WTC11 (cell line): Measurements from ENCODE around the gene KAZN. TPM values are rescaled to one million over a fixed set of nuclear protein-coding genes. Genes with fewer than 3 reads are reported as not detected.

ENCODE experiments used
- ATAC-seq: fragments of 200-7000 bp; cut with Tn5 transposase; 2 replicates; pipeline ENCODE4 v1.10.0; 2021; ENCODE audit warnings: mild to moderate bottlenecking, moderate library complexity
- CTCF ChIA-PET: fragments of 300-600 bp; sonication (Branson Sonifier 250); formaldehyde crosslinking; loops from one replicate; lab custom pipeline; 2021; ENCODE audit warnings: antibody characterized with exemption; lab: Charles Lee
- POLR2A ChIA-PET: fragments of 350-600 bp; sonication (Branson Sonifier 250); formaldehyde crosslinking; loops from one replicate; lab custom pipeline; 2021; ENCODE audit warnings: antibody characterized with exemption; lab: Charles Lee
- DNase-seq: peaks from one replicate; pipeline ENCODE4 v3.0.0; 2021; ENCODE audit warnings: low spot score
- H3K27ac Mint-ChIP-seq: 2 replicates; pipeline ENCODE4 v1.8.0; 2021; ENCODE audit warnings: mixed read lengths
- H3K27me3 Mint-ChIP-seq: 2 replicates; pipeline ENCODE4 v1.8.0; 2021; ENCODE audit warnings: low read depth, mild to moderate bottlenecking, moderate library complexity, mixed read lengths
- H3K36me3 Mint-ChIP-seq: 2 replicates; pipeline ENCODE4 v1.8.0; 2021; ENCODE audit warnings: mixed read lengths
- H3K4me1 Mint-ChIP-seq: 2 replicates; pipeline ENCODE4 v1.8.0; 2022; ENCODE audit warnings: mixed read lengths
- H3K4me3 Mint-ChIP-seq: 2 replicates; pipeline ENCODE4 v1.8.0; 2021; ENCODE audit warnings: mild to moderate bottlenecking, moderate library complexity, mixed read lengths
- H3K9me3 Mint-ChIP-seq: 2 replicates; pipeline ENCODE4 v1.8.0; 2021; ENCODE audit warnings: mixed read lengths
- ELF4 ChIP-seq: sonication (generic); formaldehyde crosslinking; IDR thresholded peaks from 2 replicates; pipeline ENCODE4 v1.8.1; 2022; ENCODE audit warnings: low read depth, mild to moderate bottlenecking, moderate library complexity, missing genetic modification reagents
- EMX1 ChIP-seq: fragments of 250-450 bp; sonication (Bioruptor Pico); IDR thresholded peaks from 2 replicates; pipeline ENCODE4 v1.8.0; 2021; ENCODE audit warnings: mild to moderate bottlenecking
- ETV6 ChIP-seq: sonication (generic); formaldehyde crosslinking; IDR thresholded peaks from 2 replicates; pipeline ENCODE4 v1.8.1; 2022; ENCODE audit warnings: mild to moderate bottlenecking, missing genetic modification reagents
- GRHL2 ChIP-seq: fragments of 250-450 bp; sonication (Bioruptor Pico); IDR thresholded peaks from 2 replicates; pipeline ENCODE4 v1.8.0; 2022; ENCODE audit warnings: mild to moderate bottlenecking, moderate library complexity; ENCODE audit not compliant: insufficient replicate concordance, severe bottlenecking
- HMGA2 ChIP-seq: fragments of 250-450 bp; sonication (Bioruptor Pico); IDR thresholded peaks from 2 replicates; pipeline ENCODE4 v1.4.0; 2021; ENCODE audit warnings: mild to moderate bottlenecking, moderate library complexity
- KAT7 ChIP-seq: sonication (generic); formaldehyde crosslinking; IDR thresholded peaks from 2 replicates; pipeline ENCODE4 v1.8.1; 2023; ENCODE audit warnings: missing genetic modification reagents, mild to moderate bottlenecking, borderline replicate concordance
- NFATC4 ChIP-seq: fragments of 250-450 bp; sonication (Bioruptor Pico); IDR thresholded peaks from 2 replicates; pipeline ENCODE4 v1.9.0; 2021; ENCODE audit warnings: mild to moderate bottlenecking
- NFE2L1 ChIP-seq: sonication (generic); formaldehyde crosslinking; IDR thresholded peaks from 2 replicates; pipeline ENCODE4 v1.8.1; 2023; ENCODE audit warnings: missing genetic modification reagents
- NR1H2 ChIP-seq: sonication (generic); formaldehyde crosslinking; IDR thresholded peaks from 2 replicates; pipeline ENCODE4 v1.9.0; 2021; ENCODE audit warnings: mild to moderate bottlenecking, moderate library complexity, missing genetic modification reagents
- NR3C1 ChIP-seq: sonication (generic); formaldehyde crosslinking; conservative IDR thresholded peaks from 2 replicates; pipeline ENCODE4 v1.8.1; 2023; ENCODE audit warnings: low read depth, mild to moderate bottlenecking, missing genetic modification reagents
- RELA ChIP-seq: sonication (generic); formaldehyde crosslinking; IDR thresholded peaks from 2 replicates; pipeline ENCODE4 v1.8.1; 2022; ENCODE audit warnings: missing genetic modification reagents, mild to moderate bottlenecking, borderline replicate concordance
- TEAD4 ChIP-seq: sonication (generic); formaldehyde crosslinking; IDR thresholded peaks from 2 replicates; pipeline ENCODE4 v1.8.0; 2022; ENCODE audit warnings: mild to moderate bottlenecking, missing genetic modification reagents
- TP53 ChIP-seq: sonication (generic); formaldehyde crosslinking; IDR thresholded peaks from 2 replicates; pipeline ENCODE4 v1.8.1; 2023; ENCODE audit warnings: mild to moderate bottlenecking, missing genetic modification reagents
- ZNF219 ChIP-seq: sonication (generic); formaldehyde crosslinking; IDR thresholded peaks from 2 replicates; pipeline ENCODE4 v1.8.0; 2023; ENCODE audit warnings: missing genetic modification reagents, mild to moderate bottlenecking, borderline replicate concordance
- ZNF396 ChIP-seq: fragments of 250-450 bp; sonication (Bioruptor Pico); IDR thresholded peaks from 2 replicates; pipeline ENCODE4 v1.8.0; 2021; ENCODE audit warnings: mild to moderate bottlenecking, moderate library complexity, borderline replicate concordance
- total RNA-seq: library from RNA; stranded (reverse); gene quantifications from 3 replicates; pipeline ENCODE4 v1.2.3, GENCODE V29; 2021
- TF ChIP-seq, protein P1 (sequence below): sonication (generic); formaldehyde crosslinking; IDR thresholded peaks from 2 replicates; pipeline ENCODE4 v1.8.1; 2023; ENCODE audit warnings: mild to moderate bottlenecking, missing genetic modification reagents
- TF ChIP-seq, protein P2 (sequence below): sonication (generic); formaldehyde crosslinking; conservative IDR thresholded peaks from 2 replicates; pipeline ENCODE4 v1.8.1; 2022; ENCODE audit warnings: mild to moderate bottlenecking, missing genetic modification reagents
- TF ChIP-seq, protein P3 (sequence below): sonication (generic); formaldehyde crosslinking; IDR thresholded peaks from 2 replicates; pipeline ENCODE4 v1.8.0; 2022; ENCODE audit warnings: mild to moderate bottlenecking, missing genetic modification reagents
- TF ChIP-seq, protein P4 (sequence below): sonication (generic); formaldehyde crosslinking; IDR thresholded peaks from 2 replicates; pipeline ENCODE4 v1.8.0; 2022; ENCODE audit warnings: missing genetic modification reagents
- TF ChIP-seq, protein P5 (sequence below): fragments of 250-450 bp; sonication (Bioruptor Pico); conservative IDR thresholded peaks from 2 replicates; pipeline ENCODE4 v1.9.0; 2021; ENCODE audit warnings: mild to moderate bottlenecking
- TF ChIP-seq, protein P6 (sequence below): fragments of 250-450 bp; sonication (Bioruptor Pico); IDR thresholded peaks from 2 replicates; pipeline ENCODE4 v1.9.0; 2021; ENCODE audit warnings: moderate library complexity, mild to moderate bottlenecking, inconsistent platforms, borderline replicate concordance

KAZN gene
- total RNA-seq, 1 experiment from 2014 or later = 19.9 TPM

DNA sequence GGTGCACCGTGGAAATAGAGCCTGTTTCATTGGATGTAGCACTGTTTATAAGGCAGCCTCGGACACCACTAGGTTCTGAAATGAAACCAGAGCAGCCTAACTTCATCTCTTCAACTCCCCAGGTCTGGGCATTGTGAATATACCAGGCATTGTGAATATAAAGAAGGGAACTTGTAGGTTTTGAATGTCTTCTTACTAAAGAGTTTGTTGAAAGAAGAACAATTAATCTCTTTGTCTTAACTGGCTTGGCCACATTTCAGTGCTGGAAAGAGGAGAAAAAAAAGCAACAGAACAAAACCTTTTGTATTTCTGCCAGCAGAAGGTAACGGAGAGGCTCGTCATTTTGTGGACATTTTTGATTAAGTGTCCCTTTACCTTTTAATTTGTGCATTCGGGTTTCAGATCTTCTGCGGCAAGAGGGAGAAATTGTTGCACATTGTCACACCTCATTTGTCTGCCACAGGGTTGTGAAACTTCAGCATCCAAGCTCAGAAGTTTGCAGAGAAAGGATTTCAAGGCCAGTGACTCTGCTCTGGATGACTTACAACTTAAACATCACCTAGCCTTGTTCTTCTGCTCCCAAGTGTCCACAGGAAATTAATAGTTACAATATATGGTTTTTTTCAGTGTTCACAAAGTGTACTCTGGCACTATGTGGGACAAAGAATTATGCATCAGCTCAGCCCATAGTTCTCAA, 158.3 kb downstream of the KAZN start (continued):
- TF ChIP-seq GRHL2 (CRISPR knock-in tag) = no peak
- TF ChIP-seq, protein P1, sequence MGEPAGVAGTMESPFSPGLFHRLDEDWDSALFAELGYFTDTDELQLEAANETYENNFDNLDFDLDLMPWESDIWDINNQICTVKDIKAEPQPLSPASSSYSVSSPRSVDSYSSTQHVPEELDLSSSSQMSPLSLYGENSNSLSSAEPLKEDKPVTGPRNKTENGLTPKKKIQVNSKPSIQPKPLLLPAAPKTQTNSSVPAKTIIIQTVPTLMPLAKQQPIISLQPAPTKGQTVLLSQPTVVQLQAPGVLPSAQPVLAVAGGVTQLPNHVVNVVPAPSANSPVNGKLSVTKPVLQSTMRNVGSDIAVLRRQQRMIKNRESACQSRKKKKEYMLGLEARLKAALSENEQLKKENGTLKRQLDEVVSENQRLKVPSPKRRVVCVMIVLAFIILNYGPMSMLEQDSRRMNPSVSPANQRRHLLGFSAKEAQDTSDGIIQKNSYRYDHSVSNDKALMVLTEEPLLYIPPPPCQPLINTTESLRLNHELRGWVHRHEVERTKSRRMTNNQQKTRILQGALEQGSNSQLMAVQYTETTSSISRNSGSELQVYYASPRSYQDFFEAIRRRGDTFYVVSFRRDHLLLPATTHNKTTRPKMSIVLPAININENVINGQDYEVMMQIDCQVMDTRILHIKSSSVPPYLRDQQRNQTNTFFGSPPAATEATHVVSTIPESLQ (CRISPR knock-in tag) = no peak
- TF ChIP-seq TP53 = no peak
- TF ChIP-seq, protein P2, sequence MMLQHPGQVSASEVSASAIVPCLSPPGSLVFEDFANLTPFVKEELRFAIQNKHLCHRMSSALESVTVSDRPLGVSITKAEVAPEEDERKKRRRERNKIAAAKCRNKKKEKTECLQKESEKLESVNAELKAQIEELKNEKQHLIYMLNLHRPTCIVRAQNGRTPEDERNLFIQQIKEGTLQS (CRISPR knock-in tag) = no peak
- TF ChIP-seq ETV6 (CRISPR knock-in tag) = no peak
- TF ChIP-seq, protein P3, sequence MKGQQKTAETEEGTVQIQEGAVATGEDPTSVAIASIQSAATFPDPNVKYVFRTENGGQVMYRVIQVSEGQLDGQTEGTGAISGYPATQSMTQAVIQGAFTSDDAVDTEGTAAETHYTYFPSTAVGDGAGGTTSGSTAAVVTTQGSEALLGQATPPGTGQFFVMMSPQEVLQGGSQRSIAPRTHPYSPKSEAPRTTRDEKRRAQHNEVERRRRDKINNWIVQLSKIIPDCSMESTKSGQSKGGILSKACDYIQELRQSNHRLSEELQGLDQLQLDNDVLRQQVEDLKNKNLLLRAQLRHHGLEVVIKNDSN (CRISPR knock-in tag) = no peak
- TF ChIP-seq ZNF396 (CRISPR knock-in tag) = no peak
- no peak for TF ChIP-seq EMX1 (CRISPR knock-in tag)

DNA sequence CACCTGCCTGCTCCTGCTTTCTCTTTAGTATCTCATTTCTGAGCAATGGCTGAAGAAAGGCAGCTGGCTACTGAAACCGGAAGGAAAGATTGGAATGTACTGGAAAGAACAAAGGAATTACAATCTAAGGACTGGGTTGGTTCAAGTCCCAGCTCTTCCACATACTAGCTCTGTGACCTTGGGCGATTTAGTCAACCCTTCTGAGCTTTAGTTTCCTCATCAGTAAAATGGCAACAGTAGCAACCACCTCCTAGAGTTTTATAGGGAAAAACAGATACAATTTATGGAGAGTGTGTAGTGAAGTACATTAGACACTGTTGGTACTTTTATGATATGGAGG, 158.8 kb downstream of the KAZN start:
- no peak overlapping the region for H3K27ac Mint-ChIP-seq
- DNase-seq = no peak
- peaks cover 4% of the 10 kb centered on the region; the same call in 1 of the 2 replicates for H3K36me3 Mint-ChIP-seq
- TF ChIP-seq HMGA2 (CRISPR knock-in tag) (no peak), ZNF219 (CRISPR knock-in tag) (no peak)
- no peaks in the 10 kb centered on the region for H3K27me3 Mint-ChIP-seq
- ChIA-PET POLR2A (no interaction called here), CTCF (interaction anchor here (0.8 to 4.3 kb wide), 3 partner anchors 19 to 24 kb away, joined by 3 to 25 read pairs (median 5); no protein-coding TSS in a partner anchor)
- no peak for ATAC-seq
- H3K9me3 Mint-ChIP-seq = peaks cover 10% of the 10 kb centered on the region
- H3K4me3 Mint-ChIP-seq = no peak overlapping the region
- H3K4me1 Mint-ChIP-seq = peaks cover 61% of the 10 kb centered on the region

DNA sequence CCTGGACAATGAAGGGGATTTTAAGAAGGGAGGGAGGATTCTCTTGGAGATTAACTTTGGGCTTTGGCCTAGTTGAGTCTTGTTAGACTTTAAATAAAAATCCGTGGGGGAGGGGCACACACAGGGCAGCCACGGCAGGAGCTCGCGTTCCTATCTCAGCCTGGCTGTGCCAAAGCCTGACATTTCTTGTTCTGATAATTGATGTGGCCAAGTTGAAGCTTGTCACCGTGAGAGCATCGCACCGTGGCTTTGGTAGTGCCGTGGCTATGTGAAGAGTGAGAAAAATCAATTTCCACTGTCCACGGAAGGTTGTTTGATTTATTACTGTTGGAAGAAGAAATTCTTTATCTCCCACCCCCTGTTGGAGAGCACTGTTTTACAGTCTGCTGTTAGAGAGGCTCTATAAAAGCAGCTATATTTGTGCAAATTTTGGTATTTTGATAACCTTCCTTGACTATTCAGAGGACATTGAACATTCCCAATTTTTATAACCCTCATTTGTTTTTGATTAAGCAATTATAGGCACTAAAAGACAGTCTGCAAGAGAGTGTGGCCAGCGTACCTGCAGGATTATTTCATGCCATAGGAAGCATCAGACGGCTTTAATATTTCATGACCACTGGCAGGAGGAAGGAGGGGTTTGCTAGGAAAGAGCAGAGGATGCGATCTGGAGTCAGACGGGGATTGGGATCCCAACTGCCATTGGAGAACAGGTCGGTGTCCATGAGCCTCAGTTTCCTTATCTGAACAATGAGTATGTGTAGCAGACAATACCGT, 160.7 kb downstream of the KAZN start:
- Mint-ChIP-seq H3K4me3 (no peak overlapping the region), H3K27ac (peak overlapping the region; percentile 1; the same call in 1 of the 2 replicates), H3K9me3 (no peaks in the 10 kb centered on the region), H3K36me3 (no peaks in the 10 kb centered on the region), H3K27me3 (no peaks in the 10 kb centered on the region), H3K4me1 (peaks cover 74% of the 10 kb centered on the region)
- ATAC-seq (no peak; the same call in 1 of the 2 replicates), DNase-seq (no peak)
- POLR2A ChIA-PET = no interaction called here
- CTCF ChIA-PET = interaction anchor here (0.8 to 4.3 kb wide), 2 partner anchors 19 kb away, joined by 4 to 25 read pairs; no protein-coding TSS in a partner anchor
- TF ChIP-seq TEAD4 (CRISPR knock-in tag) = no peak
- TF ChIP-seq, protein P4, sequence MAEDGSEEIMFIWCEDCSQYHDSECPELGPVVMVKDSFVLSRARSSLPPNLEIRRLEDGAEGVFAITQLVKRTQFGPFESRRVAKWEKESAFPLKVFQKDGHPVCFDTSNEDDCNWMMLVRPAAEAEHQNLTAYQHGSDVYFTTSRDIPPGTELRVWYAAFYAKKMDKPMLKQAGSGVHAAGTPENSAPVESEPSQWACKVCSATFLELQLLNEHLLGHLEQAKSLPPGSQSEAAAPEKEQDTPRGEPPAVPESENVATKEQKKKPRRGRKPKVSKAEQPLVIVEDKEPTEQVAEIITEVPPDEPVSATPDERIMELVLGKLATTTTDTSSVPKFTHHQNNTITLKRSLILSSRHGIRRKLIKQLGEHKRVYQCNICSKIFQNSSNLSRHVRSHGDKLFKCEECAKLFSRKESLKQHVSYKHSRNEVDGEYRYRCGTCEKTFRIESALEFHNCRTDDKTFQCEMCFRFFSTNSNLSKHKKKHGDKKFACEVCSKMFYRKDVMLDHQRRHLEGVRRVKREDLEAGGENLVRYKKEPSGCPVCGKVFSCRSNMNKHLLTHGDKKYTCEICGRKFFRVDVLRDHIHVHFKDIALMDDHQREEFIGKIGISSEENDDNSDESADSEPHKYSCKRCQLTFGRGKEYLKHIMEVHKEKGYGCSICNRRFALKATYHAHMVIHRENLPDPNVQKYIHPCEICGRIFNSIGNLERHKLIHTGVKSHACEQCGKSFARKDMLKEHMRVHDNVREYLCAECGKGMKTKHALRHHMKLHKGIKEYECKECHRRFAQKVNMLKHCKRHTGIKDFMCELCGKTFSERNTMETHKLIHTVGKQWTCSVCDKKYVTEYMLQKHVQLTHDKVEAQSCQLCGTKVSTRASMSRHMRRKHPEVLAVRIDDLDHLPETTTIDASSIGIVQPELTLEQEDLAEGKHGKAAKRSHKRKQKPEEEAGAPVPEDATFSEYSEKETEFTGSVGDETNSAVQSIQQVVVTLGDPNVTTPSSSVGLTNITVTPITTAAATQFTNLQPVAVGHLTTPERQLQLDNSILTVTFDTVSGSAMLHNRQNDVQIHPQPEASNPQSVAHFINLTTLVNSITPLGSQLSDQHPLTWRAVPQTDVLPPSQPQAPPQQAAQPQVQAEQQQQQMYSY (CRISPR knock-in tag) = no peak
- TF ChIP-seq, protein P5, sequence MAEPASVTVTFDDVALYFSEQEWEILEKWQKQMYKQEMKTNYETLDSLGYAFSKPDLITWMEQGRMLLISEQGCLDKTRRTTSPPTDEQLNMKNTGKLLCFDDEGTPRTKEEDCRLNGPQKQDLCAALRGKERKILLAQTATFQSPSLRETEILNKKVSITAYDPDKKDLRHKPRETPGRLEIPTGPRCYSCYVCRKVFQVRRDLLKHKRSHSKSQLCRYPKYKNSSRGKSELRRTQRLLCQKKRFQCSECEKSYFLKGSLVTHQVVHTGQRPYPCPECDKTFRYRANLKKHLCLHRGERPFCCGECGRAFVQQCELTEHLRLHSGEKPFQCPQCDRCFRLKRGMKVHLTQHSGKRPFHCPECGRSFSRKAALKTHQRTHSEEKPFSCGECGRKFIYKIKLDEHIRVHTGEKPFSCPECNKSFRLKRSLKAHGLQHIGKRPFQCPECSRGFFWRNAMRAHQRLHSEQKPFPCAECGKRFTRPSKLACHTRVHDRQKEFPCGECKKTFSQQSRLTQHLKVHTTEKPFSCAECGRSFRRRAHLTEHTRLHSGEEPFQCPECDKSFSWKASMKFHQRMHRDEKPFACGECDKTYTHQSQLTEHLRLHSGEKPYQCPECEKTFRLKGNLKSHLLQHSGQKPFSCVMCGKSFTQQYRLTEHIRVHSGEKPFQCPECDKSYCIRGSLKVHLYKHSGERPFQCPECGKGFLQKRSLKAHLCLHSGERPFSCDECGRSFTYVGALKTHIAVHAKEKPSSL (CRISPR knock-in tag) = no peak
- TF ChIP-seq, protein P2 (CRISPR knock-in tag) = no peak
- no peak for TF ChIP-seq ZNF396 (CRISPR knock-in tag)
- TF ChIP-seq, protein P6, sequence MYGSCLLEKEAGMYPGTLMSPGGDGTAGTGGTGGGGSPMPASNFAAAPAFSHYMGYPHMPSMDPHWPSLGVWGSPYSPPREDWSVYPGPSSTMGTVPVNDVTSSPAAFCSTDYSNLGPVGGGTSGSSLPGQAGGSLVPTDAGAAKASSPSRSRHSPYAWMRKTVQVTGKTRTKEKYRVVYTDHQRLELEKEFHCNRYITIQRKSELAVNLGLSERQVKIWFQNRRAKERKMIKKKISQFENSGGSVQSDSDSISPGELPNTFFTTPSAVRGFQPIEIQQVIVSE (CRISPR knock-in tag) = no peak
- no peak for TF ChIP-seq NR1H2 (CRISPR knock-in tag)
- no peak for TF ChIP-seq TP53
- no peak for TF ChIP-seq NFATC4 (CRISPR knock-in tag)
- no peak for TF ChIP-seq GRHL2 (CRISPR knock-in tag)
- no peak for TF ChIP-seq ELF4 (CRISPR knock-in tag)
- no peak for TF ChIP-seq KAT7 (CRISPR knock-in tag)
- TF ChIP-seq RELA (CRISPR knock-in tag) = no peak
- TF ChIP-seq NFE2L1 (CRISPR knock-in tag) = no peak
- no peak for TF ChIP-seq NR3C1 (CRISPR knock-in tag)
